Measurements from ENCODE around the gene FOXK1.

DNA sequence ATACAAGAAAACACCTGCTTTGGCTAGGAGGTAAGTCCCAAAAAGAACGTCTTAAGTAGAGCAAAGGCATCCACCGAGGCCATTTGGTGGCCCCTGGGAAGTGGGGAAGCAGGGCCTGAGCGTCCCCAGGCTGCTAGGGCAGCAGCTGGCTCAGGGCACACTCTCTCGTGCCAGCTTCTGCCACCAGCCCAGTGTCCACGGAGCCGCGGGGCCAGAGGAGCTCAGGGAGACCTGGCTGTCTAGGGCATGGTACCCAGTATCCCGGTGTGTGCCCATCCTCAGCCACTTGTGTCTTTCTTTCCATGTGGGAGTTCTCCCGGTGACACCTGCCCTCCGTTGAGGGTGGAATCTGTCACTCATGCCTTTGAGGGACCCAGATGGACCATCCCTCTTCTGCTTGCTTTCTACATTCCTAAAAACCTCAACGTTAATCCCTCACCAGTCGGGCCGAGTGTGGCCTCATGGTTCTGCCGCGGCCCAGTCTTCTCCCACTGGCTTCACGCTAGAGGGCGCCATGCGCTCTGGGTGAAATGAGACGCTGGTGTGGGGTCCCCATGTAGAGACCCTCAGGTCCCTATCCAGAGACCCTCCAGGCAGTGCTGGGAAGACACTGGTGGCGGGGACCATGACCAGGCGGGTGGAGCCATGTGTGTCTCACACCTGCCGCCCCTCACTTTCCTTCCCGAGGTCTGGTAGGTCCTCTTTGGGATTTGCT, 83.8 kb downstream of the FOXK1 start:
- TF ChIP-seq CTCF (IDR thresholded peaks at IDR 0.05): no peak
- no peak for TF ChIP-seq POLR2AphosphoS5 (IDR thresholded peaks at IDR 0.05)
- TF ChIP-seq POLR2A (IDR thresholded peaks at IDR 0.05): no peak
